NCI-H524 treated with DMSO at 0.1 percent for 48 hours (cell line): ENCODE measurements around the gene DENND5A.
"Not testable (repeated sequence)": the region's sequence is repeated elsewhere in the genome, so short reads cannot be mapped to it uniquely, and the experiment has no call there.

ENCODE experiments used
- DNase-seq: peaks from one replicate; lab custom pipeline; 2025; lab: John Stamatoyannopoulos, UW

The DENND5A gene

GRCh38 chr11:9176136-9176535 is 89.0 kb downstream of the DENND5A start:
- DNase-seq: no peak

GRCh38 chr11:9172389-9172788 is 92.8 kb downstream of the DENND5A start:
- DNase-seq: no peak

GRCh38 chr11:9170450-9170849 is 94.7 kb downstream of the DENND5A start:
- no peak for DNase-seq

- no peak for DNase-seq
Measured at GRCh38 chr11:9169595-9170295, 95.4 kb downstream of the DENND5A start.

- DNase-seq: not testable (repeated sequence)
Measured at GRCh38 chr11:9161991-9162390, 103.2 kb downstream of the DENND5A start.

GRCh38 chr11:9160166-9160565 is 105.0 kb downstream of the DENND5A start:
- no peak for DNase-seq

- no peak for DNase-seq
Measured at GRCh38 chr11:9158898-9159391, 106.2 kb downstream of the DENND5A start.

- no peak for DNase-seq
Measured at GRCh38 chr11:9155930-9156329, 109.2 kb downstream of the DENND5A start.

- no peak for DNase-seq
Measured at GRCh38 chr11:9153651-9154050, 111.5 kb downstream of the DENND5A start.

- DNase-seq: no peak
Measured at GRCh38 chr11:9151631-9152030, 113.5 kb downstream of the DENND5A start.

- no peak for DNase-seq
Measured at GRCh38 chr11:9150926-9151325, 114.2 kb downstream of the DENND5A start.

- no peak for DNase-seq
Measured at GRCh38 chr11:9150501-9150900, 114.6 kb downstream of the DENND5A start.

- DNase-seq: no peak
Measured at GRCh38 chr11:9148727-9149126, 116.4 kb downstream of the DENND5A start.

GRCh38 chr11:9148035-9148434 is 117.1 kb downstream of the DENND5A start:
- no peak for DNase-seq

- DNase-seq: no peak
Measured at GRCh38 chr11:9146477-9146876, 118.7 kb downstream of the DENND5A start.

GRCh38 chr11:9145283-9145682 is 119.9 kb downstream of the DENND5A start:
- DNase-seq: no peak

- DNase-seq: no peak
Measured at GRCh38 chr11:9144828-9145227, 120.3 kb downstream of the DENND5A start.

GRCh38 chr11:9143721-9144120 is 121.4 kb downstream of the DENND5A start:
- no peak for DNase-seq

GRCh38 chr11:9142732-9143131 is 122.4 kb downstream of the DENND5A start:
- DNase-seq: no peak

GRCh38 chr11:9141186-9141585 is 124.0 kb downstream of the DENND5A start:
- no peak for DNase-seq

- DNase-seq: no peak
Measured at GRCh38 chr11:9139628-9140357, 125.4 kb downstream of the DENND5A start.

- no peak for DNase-seq
Measured at GRCh38 chr11:9138612-9139579, 126.3 kb downstream of the DENND5A start.
